RWPE1 (cell line): ENCODE data around the gene ASTN2.

Source experiments
- CTCF ChIA-PET: fragments of 350-600 bp; sonication (Branson Sonifier 250); formaldehyde crosslinking; extraction: SDS; loops from one replicate; lab custom pipeline; 2021; lab: Yijun Ruan, JAX
- POLR2A ChIA-PET: fragments of 400-600 bp; formaldehyde crosslinking; extraction: SDS; loops from one replicate; lab custom pipeline; 2020; ENCODE audit warnings: antibody characterized with exemption; ENCODE audit not compliant: low non-redundant PET; lab: Yijun Ruan, JAX
- DNase-seq: peaks from one replicate; pipeline ENCODE4 v3.0.0; 2012; ENCODE audit warnings: low spot score
- H3K27ac ChIP-seq: fragments of 450-650 bp; 2 replicates; pipeline ENCODE4 v1.5.1; 2017
- CTCF ChIP-seq: fragments of 450-650 bp; conservative IDR thresholded peaks from 2 replicates; pipeline ENCODE4 v1.5.1; 2017; ENCODE audit warnings: low read depth, mild to moderate bottlenecking

ASTN2 gene

GRCh38 chr9:117134826-117135500 lies 279.9 kb downstream of the ASTN2 start:
- POLR2A ChIA-PET = interaction anchor here (0.5 kb wide), 1 partner anchor 10 kb away, joined by 12 read pairs; no protein-coding TSS in a partner anchor
- CTCF ChIA-PET = no interaction called here

GRCh38 chr9:117126871-117127270 lies 288.0 kb downstream of the ASTN2 start:
- POLR2A ChIA-PET = no interaction called here
- TF ChIP-seq CTCF = no peak
- CTCF ChIA-PET = interaction anchor here (0.6 kb wide), 2 partner anchors 134 to 297 kb away, joined by 3 read pairs; no protein-coding TSS in a partner anchor

More at GRCh38 chr9:117134826-117135500, 279.9 kb downstream of the ASTN2 start:
- TF ChIP-seq CTCF = no peak
- DNase-seq = no peak
- no peak overlapping the region for H3K27ac ChIP-seq

DNA sequence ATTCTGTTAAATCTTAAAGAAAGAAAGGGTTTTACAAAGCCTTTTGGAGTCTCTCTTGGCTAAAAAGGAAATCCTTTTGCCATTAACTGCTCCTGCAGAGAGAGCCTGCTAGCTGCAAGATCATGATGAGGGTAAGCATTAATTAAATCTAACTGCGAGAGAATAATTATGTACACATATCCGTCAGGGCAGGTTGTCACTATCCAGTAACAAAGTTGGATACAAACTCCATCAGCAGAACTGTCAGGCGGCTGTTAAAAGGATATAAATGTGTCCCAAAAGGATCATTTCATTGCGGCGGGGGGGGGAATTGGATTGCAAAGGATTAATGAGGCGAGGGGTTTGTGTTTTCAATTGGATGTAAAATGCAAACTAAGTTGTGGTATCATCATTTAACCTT lies 289.3 kb downstream of the ASTN2 start:
- POLR2A ChIA-PET = no interaction called here
- CTCF ChIA-PET = no interaction called here

More at GRCh38 chr9:117126871-117127270, 288.0 kb downstream of the ASTN2 start:
- H3K27ac ChIP-seq = no peak overlapping the region
- no peak for DNase-seq

GRCh38 chr9:117123729-117124128 lies 291.1 kb downstream of the ASTN2 start:
- H3K27ac ChIP-seq = no peak overlapping the region
- POLR2A ChIA-PET = no interaction called here
- CTCF ChIA-PET = no interaction called here
- TF ChIP-seq CTCF = no peak
- DNase-seq = no peak

More for the DNA sequence above, 289.3 kb downstream of the ASTN2 start:
- DNase-seq = no peak
- TF ChIP-seq CTCF = no peak
- no peak overlapping the region for H3K27ac ChIP-seq

- CTCF ChIA-PET = no interaction called here
- POLR2A ChIA-PET = no interaction called here
- no peak overlapping the region for H3K27ac ChIP-seq
- DNase-seq = no peak
- no peak for TF ChIP-seq CTCF
These were observed 291.9 kb downstream of the ASTN2 start for GRCh38 chr9:117122953-117123352.

DNA sequence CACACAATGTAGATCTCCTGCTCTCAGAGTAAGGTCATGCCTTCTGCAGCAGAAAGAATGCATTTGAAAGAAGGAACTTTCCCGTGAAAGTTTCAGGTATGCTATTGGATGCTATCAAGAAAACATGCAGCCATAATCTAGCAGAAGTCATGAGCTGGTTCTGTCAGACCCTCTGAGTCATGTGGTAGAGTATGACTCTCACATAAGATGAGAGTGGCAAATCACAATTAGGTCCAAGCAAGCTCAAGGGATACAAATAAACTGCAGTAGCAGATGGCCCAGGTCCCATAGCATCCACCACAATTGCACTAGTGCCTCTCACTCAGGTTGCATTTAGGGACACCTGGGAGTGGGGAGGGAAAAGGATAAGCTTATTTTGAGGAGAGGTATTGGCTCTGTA lies 292.8 kb downstream of the ASTN2 start:
- CTCF ChIA-PET = no interaction called here
- no peak for TF ChIP-seq CTCF
- no peak overlapping the region for H3K27ac ChIP-seq
- no peak for DNase-seq
- POLR2A ChIA-PET = no interaction called here
